22Rv1 (cell line): ENCODE data around the gene TFPI.
"Not testable (repeated sequence)": the region's sequence is repeated elsewhere in the genome, so short reads cannot be mapped to it uniquely, and the experiment has no call there.

Source experiments
- CTCF ChIP-seq: fragments of 450-650 bp; IDR thresholded peaks from 2 replicates; pipeline ENCODE4 v1.5.1; 2017; ENCODE audit warnings: mild to moderate bottlenecking
- ZFX ChIP-seq: fragments of 450-650 bp; IDR thresholded peaks from 2 replicates; pipeline ENCODE4 v1.6.1; 2017; ENCODE audit warnings: antibody characterized with exemption, borderline replicate concordance

GRCh38 chr2:187538222-187538621 is 16.0 kb downstream of the TFPI start:
- TF ChIP-seq CTCF, ZFX: not testable (repeated sequence)
